Activated T-helper 1 cell treated with Interleukin-2 at 50 U/mL for 16 hours (primary cell): ENCODE results near the gene CLSTN3.

Experiments
- DNase-seq: peaks from one replicate; pipeline ENCODE4 v3.0.0-alpha.2; 2020; ENCODE audit warnings: low read depth

CLSTN3 gene

DNA sequence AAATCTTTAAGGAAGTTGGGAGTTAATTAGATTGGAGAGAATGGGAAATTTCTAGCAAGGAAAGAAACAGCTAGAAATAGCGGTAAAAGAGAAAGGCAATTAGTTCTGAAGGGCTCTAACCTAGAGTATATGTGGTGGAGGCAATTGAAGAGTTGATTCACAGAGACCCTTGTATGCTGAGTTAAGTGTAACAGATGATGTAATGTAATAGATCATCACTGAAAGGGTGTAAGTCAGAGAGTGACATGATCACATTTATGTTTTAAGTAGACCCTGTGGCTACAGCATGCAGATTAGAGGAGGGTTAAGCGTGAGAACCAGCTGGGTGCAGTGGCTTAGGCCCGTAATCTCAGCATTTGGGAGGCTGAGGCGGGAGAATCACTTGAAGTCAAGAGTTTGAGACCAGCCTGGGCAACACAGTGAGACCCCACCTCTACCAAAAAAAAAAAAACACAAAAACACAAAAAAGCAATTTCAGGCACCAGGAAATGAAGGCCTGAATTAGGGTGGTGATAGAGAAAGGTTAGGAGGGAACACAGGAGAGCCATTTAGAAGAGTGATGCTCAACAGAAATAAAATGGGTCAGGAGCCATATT is 4.4 kb upstream of the CLSTN3 start:
- no peak for DNase-seq

DNA sequence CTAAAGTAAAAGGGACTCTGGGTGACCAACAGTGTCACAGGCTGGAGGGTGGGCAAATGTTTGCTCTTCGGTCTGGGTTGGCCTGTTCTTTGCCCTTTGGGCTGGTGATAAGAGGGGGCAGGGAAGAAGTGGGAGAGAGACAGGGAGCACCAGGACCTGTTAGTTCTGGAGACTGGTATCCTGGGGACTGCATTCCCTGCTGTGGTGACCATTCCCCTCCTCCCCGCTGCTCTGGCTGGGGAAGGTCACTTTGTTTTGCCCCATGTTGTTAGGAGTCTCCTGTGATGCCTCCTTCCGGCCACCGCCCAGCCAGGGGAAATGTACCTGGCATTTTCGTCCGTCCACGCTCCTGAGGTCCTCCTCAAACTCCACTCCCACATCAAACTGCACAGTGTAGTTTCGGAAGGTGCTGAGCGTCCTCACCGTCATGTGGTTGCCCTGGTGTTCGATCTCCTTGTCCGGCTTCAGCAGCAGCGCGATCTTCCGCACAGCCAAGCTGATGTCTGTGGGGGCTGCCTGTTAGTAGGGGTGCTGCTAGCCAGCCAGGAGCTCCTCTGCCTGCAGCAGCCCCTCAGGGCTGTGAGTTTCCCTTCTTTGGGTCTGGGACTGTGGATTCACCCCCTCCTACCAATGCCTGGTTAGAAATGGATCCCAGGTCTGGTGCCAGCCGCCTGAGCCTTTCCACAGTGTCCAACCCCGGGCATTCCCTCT is 2.1 kb upstream of the CLSTN3 start:
- DNase-seq = no peak

DNA sequence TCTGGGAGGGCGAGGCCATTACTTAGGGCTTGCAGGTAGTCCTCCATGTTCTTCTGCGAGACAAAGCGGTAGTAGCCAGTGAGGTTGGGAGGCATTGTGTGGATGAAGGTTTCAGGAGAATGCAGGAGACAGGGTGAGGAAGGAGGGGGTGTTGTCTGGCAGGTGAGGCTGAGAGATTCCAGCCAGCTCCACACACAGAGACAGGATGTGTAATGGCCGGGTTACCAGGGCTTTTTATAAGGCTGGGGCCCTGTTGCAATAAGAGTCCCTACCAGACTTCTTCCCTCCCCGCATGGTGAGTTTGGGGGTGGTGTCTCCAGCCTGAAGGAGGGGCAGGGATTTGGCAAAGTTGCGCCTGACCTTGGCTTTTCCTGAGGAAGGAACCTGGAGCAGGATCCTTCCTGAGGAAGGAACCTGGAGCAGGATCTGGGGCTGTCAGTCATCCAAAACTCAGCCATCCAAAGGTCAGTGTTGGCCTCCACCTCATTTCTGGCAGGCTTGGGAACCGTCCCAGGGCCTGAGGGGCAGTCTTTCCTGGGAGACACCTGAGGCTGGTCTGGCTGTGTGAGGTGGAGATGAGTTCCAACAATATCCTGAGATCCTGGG is 1.4 kb upstream of the CLSTN3 start, which contains the start of gene RBP5:
RBP5 (minus strand) TSS at position 209 of the 606 bp plus-strand sequence; CDS start at position 95, 114 bp downstream.
- DNase-seq = no peak

DNA sequence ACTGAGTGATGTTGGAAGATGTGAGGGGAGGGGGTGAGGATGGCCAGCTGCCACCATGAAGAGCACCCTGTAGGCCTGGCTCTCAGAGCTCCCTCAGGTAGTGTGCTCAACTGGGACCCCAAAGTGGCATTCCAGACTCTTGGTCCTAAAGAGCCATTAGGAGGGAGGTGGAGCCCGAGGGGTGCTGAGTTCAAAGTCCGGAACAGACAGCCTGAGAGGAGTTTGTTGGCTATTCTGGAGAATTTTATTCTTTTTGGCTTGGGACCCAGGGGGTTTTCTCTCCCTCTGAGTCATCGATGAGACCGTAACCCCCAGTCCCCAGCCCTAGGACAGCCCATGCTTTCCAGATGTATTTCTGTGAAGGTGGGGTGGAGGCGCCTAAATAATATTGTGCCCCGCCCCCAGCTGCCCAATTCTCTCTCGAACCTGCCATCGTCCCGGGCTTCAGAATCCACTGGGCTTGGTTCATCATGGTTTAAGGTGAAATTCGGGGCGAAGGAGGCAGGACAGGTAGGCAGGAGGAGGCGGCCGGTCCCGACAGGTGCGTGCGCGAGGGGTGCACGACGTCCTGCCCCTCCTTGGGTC is 792 bp upstream of the CLSTN3 start:
- no peak for DNase-seq

DNA sequence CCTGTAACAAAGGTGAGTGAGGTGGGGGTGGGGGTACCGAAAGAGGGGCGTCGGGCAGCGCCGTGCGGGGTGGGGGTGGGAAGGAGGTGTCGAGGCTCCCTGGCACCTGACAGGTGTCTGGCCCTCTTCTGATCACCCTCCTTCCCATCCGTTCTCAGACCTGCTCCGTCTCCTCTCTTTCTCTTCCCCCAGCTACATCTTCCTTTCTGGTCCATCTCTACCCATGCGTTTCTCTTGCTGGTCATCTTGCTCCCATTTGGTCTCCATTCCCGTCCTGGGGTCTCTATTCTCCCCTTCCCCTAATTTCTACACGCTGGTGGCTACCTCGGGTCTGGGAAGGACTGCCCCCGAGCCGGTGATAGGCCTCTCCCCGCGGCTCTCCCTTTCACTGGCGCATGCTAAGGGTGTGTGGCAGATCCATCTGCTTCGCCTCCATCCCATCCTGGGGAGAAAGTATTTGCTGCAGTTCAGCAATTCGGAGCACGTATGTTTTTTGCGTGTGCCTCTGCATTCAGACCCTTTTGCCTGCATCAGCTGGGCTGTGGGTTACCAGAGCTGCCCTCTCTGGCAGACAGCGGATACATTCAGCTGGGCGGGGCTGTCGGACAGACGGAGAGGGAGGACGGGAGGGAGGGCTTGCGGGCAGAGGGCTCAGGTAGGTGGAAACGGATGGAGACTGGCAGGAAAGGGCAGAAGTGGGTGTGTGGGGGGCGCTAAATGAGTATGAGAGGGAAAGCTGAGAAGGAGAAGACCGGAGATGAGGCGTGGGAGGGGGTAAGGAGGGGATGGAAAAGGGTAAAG is 730 bp downstream of the CLSTN3 start:
- DNase-seq = peak; percentile 33

DNA sequence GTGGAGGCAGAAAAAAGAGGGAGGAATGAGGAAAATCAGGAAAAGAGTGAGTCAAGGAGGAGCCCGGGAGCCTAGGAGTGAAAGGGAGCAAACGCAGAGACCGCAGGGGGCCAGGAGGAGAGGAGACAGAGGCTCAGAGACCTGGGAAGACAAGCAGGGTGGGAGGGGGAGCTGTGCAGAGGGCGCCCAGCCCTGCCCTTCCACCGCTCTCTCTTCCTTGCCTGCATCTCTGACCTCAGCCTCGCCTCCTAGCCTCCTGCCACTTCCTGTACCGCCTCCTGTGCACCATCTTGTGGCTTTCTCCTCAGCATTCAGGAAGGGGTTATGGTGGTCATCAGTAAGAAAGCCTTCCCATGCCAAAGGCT is 1.3 kb downstream of the CLSTN3 start:
- no peak for DNase-seq

DNA sequence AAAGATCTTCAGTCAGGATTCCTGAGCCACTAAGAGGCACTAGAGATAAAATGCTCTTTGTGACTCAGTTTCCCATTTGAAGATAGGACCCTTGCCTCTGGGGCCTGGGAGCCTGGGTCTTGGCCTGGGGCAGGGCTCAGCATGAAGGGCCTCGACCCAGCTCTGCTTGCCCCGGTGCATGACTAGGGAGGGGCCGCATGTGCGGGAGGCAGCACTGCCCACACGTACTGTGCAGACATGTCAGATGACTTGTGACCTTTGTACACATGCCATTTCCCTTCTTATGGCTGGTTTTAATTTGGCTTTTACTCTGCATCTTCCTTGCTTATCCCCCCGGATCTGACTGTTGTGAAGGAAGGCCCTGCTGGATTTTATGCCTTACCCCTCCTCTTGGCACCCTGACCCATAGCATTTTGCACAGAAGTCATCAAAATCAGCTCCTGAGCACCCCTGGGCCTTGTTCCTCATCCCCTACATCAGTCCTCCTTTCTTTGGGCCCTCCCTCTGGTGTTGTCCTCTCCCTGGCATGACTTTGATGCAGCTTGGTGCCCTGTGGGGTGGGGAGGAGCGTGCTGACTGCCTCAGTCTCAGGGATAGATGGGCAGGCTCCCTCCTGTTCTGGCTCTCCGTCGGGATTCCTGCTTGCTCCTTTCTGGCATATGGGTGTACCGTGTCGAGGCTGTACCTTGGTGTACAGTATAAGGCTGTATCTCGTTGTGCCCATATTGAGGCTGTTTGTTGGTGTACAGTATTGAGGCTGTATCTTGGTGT is 4.4 kb downstream of the CLSTN3 start:
- no peak for DNase-seq

DNA sequence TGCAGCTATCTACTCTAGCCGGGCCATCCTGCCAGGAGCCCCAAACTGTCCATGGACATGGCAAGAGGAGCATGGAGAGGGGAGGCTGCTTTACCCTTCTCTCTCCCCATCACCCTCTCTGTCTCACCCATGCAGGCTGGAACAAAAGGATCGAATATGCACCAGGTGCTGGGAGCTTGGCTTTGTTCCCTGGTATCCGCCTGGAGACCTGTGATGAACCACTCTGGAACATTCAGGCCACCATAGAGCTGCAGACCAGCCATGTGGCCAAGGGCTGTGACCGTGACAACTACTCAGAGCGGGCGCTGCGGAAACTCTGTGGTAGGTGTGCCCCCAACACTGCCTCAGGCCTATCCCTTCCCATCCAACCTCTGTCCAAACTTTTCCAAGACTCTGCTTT is 5.9 kb downstream of the CLSTN3 start:
- no peak for DNase-seq

DNA sequence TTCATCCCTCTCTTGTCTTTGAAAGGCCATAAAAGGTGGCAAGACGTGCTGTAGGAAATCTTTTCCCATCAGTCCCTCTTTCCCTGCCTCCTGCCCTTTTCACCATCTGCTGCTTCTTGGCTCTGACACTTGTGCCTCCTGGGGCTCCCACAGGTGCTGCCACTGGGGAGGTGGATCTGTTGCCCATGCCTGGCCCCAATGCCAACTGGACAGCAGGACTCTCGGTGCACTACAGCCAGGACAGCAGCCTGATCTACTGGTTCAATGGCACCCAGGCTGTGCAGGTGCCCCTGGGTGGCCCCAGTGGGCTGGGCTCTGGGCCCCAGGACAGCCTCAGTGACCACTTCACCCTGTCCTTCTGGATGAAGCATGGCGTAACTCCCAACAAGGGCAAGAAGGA is 6.5 kb downstream of the CLSTN3 start:
- DNase-seq = no peak

DNA sequence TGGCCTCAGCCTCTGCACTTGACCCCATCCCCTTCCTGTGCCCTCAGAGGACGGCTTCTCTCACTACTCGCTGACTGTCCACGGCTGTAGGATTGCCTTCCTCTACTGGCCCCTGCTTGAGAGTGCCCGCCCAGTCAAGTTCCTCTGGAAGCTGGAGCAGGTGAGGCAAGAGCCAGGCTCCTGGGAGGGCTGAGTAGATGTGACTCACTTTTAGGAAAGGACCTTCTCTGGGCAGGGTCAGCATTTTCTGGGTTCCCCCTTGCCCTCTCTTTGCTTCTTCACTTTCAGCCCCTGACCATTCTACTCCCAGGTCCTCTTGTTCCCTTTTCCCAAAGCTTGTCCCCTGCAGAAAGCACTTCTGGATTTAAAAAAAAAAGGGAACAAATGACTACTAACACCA is 7.7 kb downstream of the CLSTN3 start:
- no peak for DNase-seq

DNA sequence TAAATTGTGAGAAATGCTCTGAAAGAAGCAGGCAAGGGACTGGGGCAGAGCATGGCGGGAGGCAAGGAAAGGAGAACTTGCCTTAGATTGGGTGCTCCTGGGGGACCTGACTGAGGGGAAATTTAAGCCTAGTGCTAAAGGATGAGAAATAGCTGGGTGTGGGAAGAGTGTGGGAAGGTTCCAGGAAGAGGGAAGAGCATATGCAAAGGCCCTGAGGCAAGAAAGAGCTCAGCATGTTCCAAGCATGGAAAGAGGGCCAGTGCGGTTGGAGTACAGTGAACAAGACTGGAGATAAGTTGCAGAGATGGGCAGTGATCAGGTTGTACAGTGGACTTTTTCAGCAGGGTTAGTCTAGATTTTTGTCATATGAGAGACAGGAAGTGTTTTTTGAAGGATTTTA is 9.0 kb downstream of the CLSTN3 start:
- DNase-seq = no peak

DNA sequence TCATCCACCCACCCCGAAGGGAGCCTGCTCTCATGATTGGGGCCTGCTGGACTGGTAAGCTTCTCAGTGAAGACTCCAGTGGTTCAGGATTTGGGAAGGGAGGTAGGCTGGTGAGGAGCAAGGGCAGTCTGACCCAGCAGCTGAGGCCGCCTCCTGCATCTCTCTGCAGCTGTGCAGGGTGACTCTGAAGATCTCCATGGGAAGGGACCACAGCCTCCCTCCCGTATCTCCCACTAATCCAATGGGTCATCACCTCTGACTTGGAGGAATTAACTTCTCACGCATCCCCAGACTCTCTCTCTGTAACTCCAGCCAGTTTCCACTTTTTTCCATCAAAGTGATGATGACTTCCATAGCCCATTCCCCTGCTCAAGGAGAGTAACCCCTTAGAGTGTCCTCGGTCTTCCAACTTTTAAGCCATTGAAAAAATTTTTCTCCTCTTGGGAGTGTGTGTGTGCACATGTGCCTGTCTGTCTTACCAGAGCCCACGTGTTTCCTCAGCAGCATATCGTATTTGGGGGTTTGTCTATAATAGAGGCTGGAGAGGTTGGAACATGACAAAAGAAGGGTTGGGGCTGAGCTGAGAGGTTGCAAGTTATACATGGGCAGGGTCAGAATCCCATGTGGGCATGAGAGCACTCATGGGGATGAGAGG is 11.3 kb downstream of the CLSTN3 start:
- no peak for DNase-seq

DNA sequence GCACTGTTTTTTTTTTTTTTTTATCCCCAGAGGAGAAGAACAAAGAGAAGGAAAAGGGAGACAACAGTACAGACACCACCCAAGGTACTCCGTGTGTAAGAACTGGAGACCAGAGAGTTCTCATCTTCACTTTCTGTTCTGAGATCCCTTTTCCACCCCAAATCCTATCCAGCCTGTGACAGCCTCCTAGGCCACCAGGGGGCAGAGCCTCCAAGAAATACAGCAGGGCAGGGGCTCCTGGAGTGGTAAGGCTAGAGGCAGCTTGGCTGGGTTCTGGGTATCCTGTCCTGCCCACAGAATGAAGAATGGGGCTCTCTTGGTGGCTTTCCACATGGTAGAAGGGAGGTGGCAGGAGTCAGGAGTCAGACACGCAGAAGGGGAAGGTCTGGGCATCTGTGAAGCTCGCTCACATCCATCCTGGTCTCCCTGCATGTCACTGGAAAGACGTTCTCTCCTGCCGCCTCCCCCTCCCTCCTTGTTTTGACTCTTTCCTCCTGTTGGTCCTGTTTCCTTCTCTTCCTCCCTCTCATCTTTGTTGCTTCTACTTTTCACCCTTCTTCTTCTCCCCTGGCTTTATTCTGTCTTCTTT is 12.0 kb downstream of the CLSTN3 start:
- peak; percentile 26 for DNase-seq

DNA sequence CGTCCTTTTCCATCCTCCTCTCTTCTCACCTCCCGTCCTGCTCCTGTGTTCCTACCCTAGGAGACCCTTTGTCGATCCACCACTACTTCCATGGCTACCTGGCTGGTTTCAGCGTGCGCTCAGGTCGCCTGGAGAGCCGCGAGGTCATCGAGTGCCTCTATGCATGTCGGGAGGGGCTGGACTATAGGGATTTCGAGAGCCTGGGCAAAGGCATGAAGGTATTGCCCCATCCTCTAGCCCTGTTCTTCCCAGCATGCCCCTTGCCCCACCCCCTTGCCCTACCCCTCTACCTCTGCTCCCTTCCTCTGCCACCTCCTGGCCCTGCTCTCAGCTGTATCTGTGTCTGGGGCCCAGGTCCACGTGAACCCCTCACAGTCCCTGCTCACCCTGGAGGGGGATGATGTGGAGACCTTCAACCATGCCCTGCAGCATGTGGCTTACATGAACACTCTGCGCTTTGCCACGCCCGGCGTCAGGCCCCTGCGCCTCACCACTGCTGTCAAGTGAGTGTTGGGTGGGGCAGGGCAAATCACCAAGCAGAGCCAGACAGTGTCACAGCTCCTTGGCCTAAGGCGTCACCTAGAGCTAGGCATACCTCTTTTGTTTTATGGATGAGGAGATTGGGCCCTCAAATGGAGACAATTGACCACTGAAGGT is 12.8 kb downstream of the CLSTN3 start:
- DNase-seq = no peak

DNA sequence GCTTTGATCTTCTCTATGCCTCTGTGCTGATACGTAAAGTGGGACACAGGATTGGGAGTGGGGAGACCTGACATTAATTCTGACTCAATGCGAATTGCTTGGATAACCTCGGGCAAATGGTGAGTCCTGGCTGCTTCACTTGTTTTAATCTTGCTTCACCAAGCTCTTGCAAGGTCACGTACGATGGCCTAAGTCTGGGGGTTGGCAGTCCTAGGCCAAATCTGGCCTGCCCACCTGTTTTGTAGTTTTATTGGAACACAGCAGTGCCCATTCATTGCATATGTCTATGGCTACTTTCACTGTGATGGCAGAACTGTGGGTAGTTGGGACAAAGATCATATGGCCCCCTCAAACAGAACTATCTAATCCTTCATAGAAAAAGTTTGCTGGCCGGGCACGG is 13.4 kb downstream of the CLSTN3 start:
- DNase-seq = no peak

DNA sequence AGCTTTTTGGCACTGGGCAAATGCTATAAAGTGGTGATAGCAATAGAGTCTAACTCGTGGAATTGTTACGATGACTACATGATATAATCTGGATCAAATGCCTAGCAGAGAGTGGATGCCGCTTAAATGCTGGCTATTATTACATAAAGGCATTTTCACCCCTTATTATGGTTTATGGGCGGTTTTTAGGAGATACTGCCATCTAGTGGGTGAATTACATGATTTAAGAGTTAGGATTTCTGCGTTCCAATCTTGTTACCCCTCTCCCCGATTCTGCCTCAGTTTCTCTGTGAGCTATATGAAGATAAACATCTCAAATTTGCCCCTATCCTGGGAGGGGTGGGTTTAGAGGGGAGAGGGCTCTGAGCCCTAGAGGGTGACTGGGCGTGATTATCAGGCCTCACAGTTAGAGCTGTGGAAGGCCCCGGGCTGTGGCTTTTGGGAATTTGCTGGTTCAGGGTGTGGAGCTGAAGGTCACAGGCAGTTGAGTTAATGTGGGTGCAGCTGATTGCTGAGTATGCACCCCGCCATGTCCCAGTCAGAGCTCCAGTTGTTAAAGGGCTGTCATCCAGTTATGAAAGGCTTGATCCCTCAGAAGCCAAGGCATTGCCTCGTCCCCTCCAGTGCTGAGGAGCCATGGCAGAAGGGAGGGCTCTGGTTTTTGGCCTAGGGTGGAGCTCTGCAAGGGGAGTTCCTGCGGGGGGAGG is 14.4 kb downstream of the CLSTN3 start:
- DNase-seq = no peak

DNA sequence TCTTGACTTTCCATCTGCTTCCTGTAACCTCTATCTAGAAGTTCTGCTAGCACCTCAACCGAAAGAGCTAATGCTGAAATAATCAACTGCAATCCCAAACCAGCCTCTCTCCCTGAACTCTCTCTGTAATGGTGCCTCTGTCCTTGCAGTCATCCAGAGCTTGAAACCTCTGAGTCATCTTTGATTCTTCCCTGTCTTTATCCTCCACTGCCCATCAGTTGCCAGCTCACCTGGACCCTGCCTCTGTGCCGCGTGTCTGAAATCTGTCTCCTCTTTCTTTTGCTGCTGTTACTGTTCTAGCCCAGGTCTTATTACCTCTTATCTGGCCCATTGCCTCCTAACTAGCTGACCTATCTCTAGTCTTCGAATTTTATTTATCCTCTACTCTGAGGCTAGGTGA is 15.5 kb downstream of the CLSTN3 start:
- DNase-seq = no peak

DNA sequence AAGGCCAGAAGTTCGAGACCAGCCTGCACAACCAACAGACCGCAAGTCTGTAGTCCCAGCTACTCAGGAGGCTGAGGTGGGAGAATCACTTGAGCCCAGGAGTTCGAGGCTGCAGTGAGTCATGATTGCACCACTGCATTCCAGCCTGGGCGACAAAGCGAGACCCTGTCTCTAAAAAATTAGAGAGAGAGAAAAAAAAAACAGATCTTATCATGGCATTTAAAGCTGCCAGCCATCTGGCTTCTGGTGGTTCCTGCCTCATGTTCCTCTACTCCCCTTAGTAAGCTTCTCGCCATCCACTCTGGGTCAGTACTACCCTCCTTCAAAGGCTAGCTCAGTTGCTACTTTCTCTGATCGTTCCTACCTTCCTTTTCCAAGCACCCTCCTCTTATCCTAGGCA is 16.1 kb downstream of the CLSTN3 start:
- no peak for DNase-seq

DNA sequence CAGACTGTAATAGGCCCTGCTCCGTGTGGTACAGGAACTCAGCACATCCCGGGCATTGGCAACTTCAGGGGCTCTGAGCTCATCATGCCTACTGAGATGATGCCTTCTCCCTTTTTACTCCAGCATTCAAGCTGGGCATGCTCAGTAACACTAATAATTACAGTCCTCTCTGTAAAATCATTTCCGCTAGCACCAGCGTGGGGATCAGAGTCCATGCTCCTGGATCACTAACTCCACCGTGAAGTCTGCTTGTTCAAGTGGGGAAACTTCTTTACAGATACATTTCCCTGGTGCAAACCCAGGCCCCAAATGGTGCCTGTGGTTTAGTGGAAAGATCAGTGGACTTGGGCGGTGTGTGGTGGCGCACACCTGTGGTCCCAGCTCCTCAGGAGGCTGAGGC is 16.7 kb downstream of the CLSTN3 start:
- no peak for DNase-seq

DNA sequence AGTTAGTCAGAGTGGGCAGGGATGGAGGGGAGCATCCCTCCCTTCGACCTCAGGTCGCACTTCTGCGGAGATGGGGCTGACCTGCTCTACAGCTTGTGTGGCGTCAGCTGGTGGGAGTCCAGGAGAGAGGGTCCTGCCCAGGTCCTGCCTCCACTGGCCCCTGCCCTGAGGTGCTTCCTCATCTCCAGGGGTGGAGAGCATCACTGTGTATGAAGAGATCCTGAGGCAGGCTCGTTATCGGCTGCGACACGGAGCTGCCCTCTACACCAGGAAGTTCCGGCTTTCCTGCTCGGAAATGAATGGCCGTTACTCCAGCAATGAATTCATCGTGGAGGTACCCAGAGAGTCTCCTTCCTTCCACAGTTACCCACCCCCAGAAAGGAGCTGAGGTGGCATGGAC is 20.2 kb downstream of the CLSTN3 start:
- DNase-seq = no peak
